ENCODE data around the gene OR52D1. TPM values are rescaled to one million over a fixed set of nuclear protein-coding genes. Genes with fewer than 3 reads are reported as not detected.

Gene OR52D1
- total RNA-seq, 4 donors from 2014 or later = not detected

DNA sequence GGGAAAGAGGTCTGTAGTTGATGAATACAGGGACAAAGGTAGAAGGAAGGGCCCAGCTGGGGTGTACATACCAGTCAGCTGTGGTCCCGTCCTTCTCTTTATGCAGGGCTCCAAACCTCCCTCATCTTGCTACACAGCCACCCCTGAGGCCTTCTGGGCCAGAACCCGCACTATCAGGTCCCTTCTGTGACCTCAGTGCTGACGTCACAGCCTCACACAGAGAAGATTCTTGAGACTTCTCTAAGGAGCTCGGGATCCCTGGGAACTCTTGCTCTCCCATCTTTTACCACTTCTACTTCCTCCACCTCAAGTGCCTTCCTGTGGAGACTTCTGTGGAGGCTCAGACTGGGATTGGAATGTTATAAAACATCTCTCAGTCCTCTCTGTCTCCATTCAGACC lies 21.3 kb downstream of the OR52D1 start, which contains the start of gene UBQLN3:
Gene UBQLN3 (minus strand): TSS at position 155 of the 400 bp plus-strand sequence. CDS start 399 bp downstream, outside the sequence.
- Histone ChIP-seq H3K4me3 (no peak within 1 kb of the TSS), H3K9me3 (no peaks in the 10 kb centered on the region), H3K36me3 (no peaks in the 10 kb centered on the region), H3K4me1 (no peaks in the 10 kb centered on the region), H3K27me3 (no peaks in the 10 kb centered on the region), H3K27ac (no peak within 1 kb of the TSS)
- 71% methylated on average over 4 of the region's 4 CpGs for WGBS
- DNase-seq (ENCODE audit: low spot score in 2 of 2) = no peak
- TF ChIP-seq POLR2A (IDR thresholded peaks at IDR 0.05) (no peak), POLR2AphosphoS5 (IDR thresholded peaks at IDR 0.05) (no peak), EP300 (IDR thresholded peaks at IDR 0.05) (no peak)
- TF ChIP-seq, protein P1, sequence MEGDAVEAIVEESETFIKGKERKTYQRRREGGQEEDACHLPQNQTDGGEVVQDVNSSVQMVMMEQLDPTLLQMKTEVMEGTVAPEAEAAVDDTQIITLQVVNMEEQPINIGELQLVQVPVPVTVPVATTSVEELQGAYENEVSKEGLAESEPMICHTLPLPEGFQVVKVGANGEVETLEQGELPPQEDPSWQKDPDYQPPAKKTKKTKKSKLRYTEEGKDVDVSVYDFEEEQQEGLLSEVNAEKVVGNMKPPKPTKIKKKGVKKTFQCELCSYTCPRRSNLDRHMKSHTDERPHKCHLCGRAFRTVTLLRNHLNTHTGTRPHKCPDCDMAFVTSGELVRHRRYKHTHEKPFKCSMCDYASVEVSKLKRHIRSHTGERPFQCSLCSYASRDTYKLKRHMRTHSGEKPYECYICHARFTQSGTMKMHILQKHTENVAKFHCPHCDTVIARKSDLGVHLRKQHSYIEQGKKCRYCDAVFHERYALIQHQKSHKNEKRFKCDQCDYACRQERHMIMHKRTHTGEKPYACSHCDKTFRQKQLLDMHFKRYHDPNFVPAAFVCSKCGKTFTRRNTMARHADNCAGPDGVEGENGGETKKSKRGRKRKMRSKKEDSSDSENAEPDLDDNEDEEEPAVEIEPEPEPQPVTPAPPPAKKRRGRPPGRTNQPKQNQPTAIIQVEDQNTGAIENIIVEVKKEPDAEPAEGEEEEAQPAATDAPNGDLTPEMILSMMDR (IDR thresholded peaks at IDR 0.05) = no peak

- TF ChIP-seq EP300 (IDR thresholded peaks at IDR 0.05) (no peak), POLR2AphosphoS5 (IDR thresholded peaks at IDR 0.05) (no peak), POLR2A (IDR thresholded peaks at IDR 0.05) (no peak)
- TF ChIP-seq, protein P1 (IDR thresholded peaks at IDR 0.05) = no peak
- Histone ChIP-seq H3K27ac (no peak overlapping the region), H3K36me3 (no peaks in the 10 kb centered on the region), H3K27me3 (no peaks in the 10 kb centered on the region), H3K4me3 (no peak overlapping the region), H3K9me3 (no peaks in the 10 kb centered on the region), H3K4me1 (no peaks in the 10 kb centered on the region)
- DNase-seq (ENCODE audit: low spot score in 2 of 2) = no peak
Observed at GRCh38 chr11:5514841-5515240, 26.4 kb downstream of the OR52D1 start.

GRCh38 chr11:5516599-5516998 lies 28.1 kb downstream of the OR52D1 start, which contains the start of gene UBQLNL:
UBQLNL (minus strand) TSS chr11:5516699; CDS start chr11:5516441, 258 bp downstream.
- 89% methylated on average over 2 of the region's 2 CpGs for WGBS
- no peak within 1 kb of the TSS for H3K4me3 ChIP-seq

DNA sequence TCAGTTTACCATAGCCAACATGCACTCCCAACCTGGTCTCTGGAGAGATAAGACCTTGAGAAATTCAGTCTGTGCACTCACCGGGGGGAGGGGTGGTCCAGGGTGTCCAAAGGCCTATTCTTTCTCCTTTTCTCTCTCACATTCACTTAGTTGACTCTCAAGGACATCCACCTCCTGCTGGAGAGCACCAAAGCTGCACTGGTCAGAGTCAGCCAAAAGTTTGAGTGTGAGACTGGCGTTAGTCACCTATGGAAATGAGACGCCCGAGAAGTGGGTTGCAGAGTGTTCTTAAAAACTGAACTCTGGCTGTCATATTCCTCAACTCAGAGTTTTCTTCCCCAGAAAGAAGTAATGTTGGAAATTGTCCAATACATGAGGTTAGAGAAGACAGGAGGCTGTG lies 33.1 kb downstream of the OR52D1 start:
- no peaks in the 10 kb centered on the region for H3K4me1 ChIP-seq
- no peak overlapping the region for H3K4me3 ChIP-seq
- no peak for DNase-seq (ENCODE audit: low spot score in 2 of 2)
- H3K27ac ChIP-seq = no peak overlapping the region
- H3K36me3 ChIP-seq = no peaks in the 10 kb centered on the region
- TF ChIP-seq, protein P1 (IDR thresholded peaks at IDR 0.05) = no peak
- no peak for TF ChIP-seq POLR2AphosphoS5 (IDR thresholded peaks at IDR 0.05)
- no peak for TF ChIP-seq POLR2A (IDR thresholded peaks at IDR 0.05)
- TF ChIP-seq EP300 (IDR thresholded peaks at IDR 0.05) = no peak
- WGBS = 94% methylated on average over 4 of the region's 4 CpGs
- H3K9me3 ChIP-seq = no peaks in the 10 kb centered on the region
- H3K27me3 ChIP-seq = no peaks in the 10 kb centered on the region

More at GRCh38 chr11:5516599-5516998, 28.1 kb downstream of the OR52D1 start, which contains the start of gene UBQLNL:
- TF ChIP-seq POLR2AphosphoS5 (IDR thresholded peaks at IDR 0.05) = no peak
- no peak for TF ChIP-seq POLR2A (IDR thresholded peaks at IDR 0.05)
- TF ChIP-seq, protein P1 (IDR thresholded peaks at IDR 0.05) = no peak
- TF ChIP-seq EP300 (IDR thresholded peaks at IDR 0.05) = no peak
- Histone ChIP-seq H3K27ac (no peak within 1 kb of the TSS), H3K27me3 (no peaks in the 10 kb centered on the region), H3K4me1 (no peaks in the 10 kb centered on the region), H3K9me3 (no peaks in the 10 kb centered on the region), H3K36me3 (no peaks in the 10 kb centered on the region)
- DNase-seq (ENCODE audit: low spot score in 2 of 2) = no peak

- TF ChIP-seq POLR2AphosphoS5 (IDR thresholded peaks at IDR 0.05) (no peak), EP300 (IDR thresholded peaks at IDR 0.05) (no peak), POLR2A (IDR thresholded peaks at IDR 0.05) (no peak)
- TF ChIP-seq, protein P1 (IDR thresholded peaks at IDR 0.05) = no peak
- 93% methylated on average over 2 of the region's 2 CpGs for WGBS
- no peak overlapping the region for H3K27ac ChIP-seq
Observed at GRCh38 chr11:5522308-5522707, 33.8 kb downstream of the OR52D1 start.

More at GRCh38 chr11:5522308-5522707, 33.8 kb downstream of the OR52D1 start:
- Histone ChIP-seq H3K9me3 (no peaks in the 10 kb centered on the region), H3K36me3 (no peaks in the 10 kb centered on the region), H3K27me3 (no peaks in the 10 kb centered on the region), H3K4me1 (no peaks in the 10 kb centered on the region), H3K4me3 (no peak overlapping the region)
- no peak for DNase-seq (ENCODE audit: low spot score in 2 of 2)

Data from suprapubic skin (tissue), 4 donors.